22Rv1 (cell line): ENCODE results near the gene PCDH15.

Experiments used
- H3K27ac ChIP-seq: fragments of 450-650 bp; 2 replicates; pipeline ENCODE4 v1.5.1; 2017
- CTCF ChIP-seq: fragments of 450-650 bp; IDR thresholded peaks from 2 replicates; pipeline ENCODE4 v1.5.1; 2017; ENCODE audit warnings: mild to moderate bottlenecking
- ZFX ChIP-seq: fragments of 450-650 bp; IDR thresholded peaks from 2 replicates; pipeline ENCODE4 v1.6.1; 2017; ENCODE audit warnings: antibody characterized with exemption, borderline replicate concordance

PCDH15 gene

GRCh38 chr10:54758791-54759190 is 42.2 kb downstream of the PCDH15 start:
- no peak for TF ChIP-seq CTCF
- TF ChIP-seq ZFX, result no peak
- H3K27ac ChIP-seq, result no peak overlapping the region

GRCh38 chr10:54749623-54750022 is 51.4 kb downstream of the PCDH15 start:
- no peak overlapping the region for H3K27ac ChIP-seq
- no peak for TF ChIP-seq ZFX
- TF ChIP-seq CTCF, result no peak

- TF ChIP-seq CTCF, result no peak
- TF ChIP-seq ZFX, result no peak
- no peak overlapping the region for H3K27ac ChIP-seq
These were observed 55.6 kb downstream of the PCDH15 start for GRCh38 chr10:54745436-54745835.

- no peak overlapping the region for H3K27ac ChIP-seq
- TF ChIP-seq ZFX (no peak), CTCF (no peak)
These were observed 58.6 kb downstream of the PCDH15 start for GRCh38 chr10:54742416-54742815.

- TF ChIP-seq CTCF (no peak), ZFX (no peak)
- H3K27ac ChIP-seq, result no peak overlapping the region
These were observed 72.5 kb downstream of the PCDH15 start for GRCh38 chr10:54728511-54728910.

- TF ChIP-seq CTCF (no peak), ZFX (no peak)
- H3K27ac ChIP-seq, result no peak overlapping the region
These were observed 79.0 kb downstream of the PCDH15 start for GRCh38 chr10:54722075-54722474.

GRCh38 chr10:54710918-54711317 is 90.1 kb downstream of the PCDH15 start:
- no peak overlapping the region for H3K27ac ChIP-seq
- TF ChIP-seq ZFX (no peak), CTCF (no peak)
